ENCODE data around the gene TRPV3.
A peak's percentile ranks its signal among the peaks of the same experiment; 100 is the strongest.

TRPV3 gene

DNA sequence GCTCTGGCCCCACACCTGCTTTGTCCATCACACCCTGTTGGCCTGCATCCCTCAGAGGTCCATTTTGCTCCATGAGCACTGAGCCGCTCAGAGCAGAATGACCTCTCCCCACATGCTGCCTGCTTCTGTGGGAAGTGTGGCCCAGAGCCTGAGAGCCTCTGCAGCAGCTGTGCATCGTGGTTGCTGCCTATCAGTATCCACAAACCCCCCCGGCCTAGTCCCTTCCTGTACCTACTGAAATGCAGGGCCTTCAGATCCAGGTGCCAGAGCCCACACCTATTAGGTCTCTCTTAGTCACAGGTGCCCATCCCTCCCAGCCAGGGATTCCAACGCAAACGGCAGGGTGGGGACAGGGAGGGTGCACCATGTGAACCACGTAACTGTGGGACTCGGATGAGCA, 16.6 kb upstream of the TRPV3 start:
- Histone ChIP-seq H3K79me2 (ENCODE audit: control insufficient read depth, low read length) (no peaks in the 10 kb centered on the region), H3K36me3 (ENCODE audit: control insufficient read depth, low read length) (no peaks in the 10 kb centered on the region), H3F3A (ENCODE audit: control insufficient read depth, insufficient read depth) (no peaks in the 10 kb centered on the region), H3K9me3 (ENCODE audit: control insufficient read depth, insufficient read depth, low read length) (no peaks in the 10 kb centered on the region), H3K9me2 (replicated peaks; ENCODE audit: control insufficient read depth, low read length) (no peaks in the 10 kb centered on the region), H4K20me1 (ENCODE audit: control insufficient read depth, insufficient read depth, low read depth, low read length) (no peaks in the 10 kb centered on the region), H3K27me3 (ENCODE audit: control insufficient read depth, low read length) (no peaks in the 10 kb centered on the region), H3K4me1 (ENCODE audit: control insufficient read depth, low read length) (peaks cover 42% of the 10 kb centered on the region), H3K4me3 (ENCODE audit: low read length) (no peak overlapping the region), H3K4me2 (ENCODE audit: low read length) (no peak overlapping the region), H3K27ac (ENCODE audit: low read depth, low read length) (no peak overlapping the region)
- TF ChIP-seq, protein P1, sequence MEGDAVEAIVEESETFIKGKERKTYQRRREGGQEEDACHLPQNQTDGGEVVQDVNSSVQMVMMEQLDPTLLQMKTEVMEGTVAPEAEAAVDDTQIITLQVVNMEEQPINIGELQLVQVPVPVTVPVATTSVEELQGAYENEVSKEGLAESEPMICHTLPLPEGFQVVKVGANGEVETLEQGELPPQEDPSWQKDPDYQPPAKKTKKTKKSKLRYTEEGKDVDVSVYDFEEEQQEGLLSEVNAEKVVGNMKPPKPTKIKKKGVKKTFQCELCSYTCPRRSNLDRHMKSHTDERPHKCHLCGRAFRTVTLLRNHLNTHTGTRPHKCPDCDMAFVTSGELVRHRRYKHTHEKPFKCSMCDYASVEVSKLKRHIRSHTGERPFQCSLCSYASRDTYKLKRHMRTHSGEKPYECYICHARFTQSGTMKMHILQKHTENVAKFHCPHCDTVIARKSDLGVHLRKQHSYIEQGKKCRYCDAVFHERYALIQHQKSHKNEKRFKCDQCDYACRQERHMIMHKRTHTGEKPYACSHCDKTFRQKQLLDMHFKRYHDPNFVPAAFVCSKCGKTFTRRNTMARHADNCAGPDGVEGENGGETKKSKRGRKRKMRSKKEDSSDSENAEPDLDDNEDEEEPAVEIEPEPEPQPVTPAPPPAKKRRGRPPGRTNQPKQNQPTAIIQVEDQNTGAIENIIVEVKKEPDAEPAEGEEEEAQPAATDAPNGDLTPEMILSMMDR (IDR thresholded peaks at IDR 0.05; ENCODE audit: low read depth, low read length, poor library complexity, severe bottlenecking): no peak
- TF ChIP-seq EZH2phosphoT487 (IDR thresholded peaks at IDR 0.05; ENCODE audit: borderline replicate concordance, low read length): no peak

DNA sequence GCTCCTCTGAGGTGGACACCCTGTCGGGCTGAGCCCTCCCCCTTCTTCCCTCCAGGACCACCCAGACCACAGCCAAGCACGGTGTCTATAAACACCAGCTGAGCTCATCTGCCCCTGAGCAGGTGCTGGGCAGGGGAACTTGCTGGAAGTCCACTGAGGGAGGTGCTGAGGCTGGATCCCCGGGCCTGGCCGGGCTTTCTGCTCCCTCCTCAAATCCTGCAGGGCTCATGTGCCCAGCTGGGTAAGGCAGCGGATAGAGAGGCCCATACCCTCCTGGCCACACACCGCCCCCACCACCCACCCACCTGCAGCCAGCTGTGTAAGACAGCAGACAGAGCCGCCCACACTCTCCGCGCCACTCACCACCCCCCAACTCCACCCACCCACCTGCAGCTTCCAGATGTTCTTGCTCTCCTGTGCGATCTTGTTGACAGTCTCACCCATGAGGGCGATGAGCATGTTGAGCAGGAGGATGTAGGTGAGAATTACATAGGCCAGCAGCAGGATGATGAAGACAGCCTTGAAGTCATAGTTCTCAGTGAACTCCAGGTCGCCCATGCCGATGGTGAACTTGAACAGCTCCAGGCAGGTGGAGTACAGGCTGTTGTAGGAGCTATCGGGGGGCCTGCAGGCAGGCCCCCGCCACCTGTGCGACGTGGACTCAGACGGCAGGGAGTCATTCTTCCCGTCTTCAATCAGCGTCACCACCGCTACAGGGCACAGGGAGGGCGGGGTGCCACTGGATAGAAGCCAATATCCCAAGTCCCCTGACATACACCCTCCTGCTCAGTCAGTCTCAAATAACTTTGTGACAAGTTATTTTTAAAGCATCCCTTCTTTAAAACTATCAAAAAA, 15.9 kb upstream of the TRPV3 start:
- H3F3A ChIP-seq (ENCODE audit: control insufficient read depth, insufficient read depth): no peaks in the 10 kb centered on the region
- H3K4me2 ChIP-seq (ENCODE audit: low read length): peak overlapping the region; percentile 52
- H3K27me3 ChIP-seq (ENCODE audit: control insufficient read depth, low read length): no peaks in the 10 kb centered on the region
- no peaks in the 10 kb centered on the region for H3K36me3 ChIP-seq (ENCODE audit: control insufficient read depth, low read length)
- no peak for TF ChIP-seq EZH2phosphoT487 (IDR thresholded peaks at IDR 0.05; ENCODE audit: borderline replicate concordance, low read length)
- TF ChIP-seq, protein P1 (IDR thresholded peaks at IDR 0.05; ENCODE audit: low read depth, low read length, poor library complexity, severe bottlenecking): no peak
- peak overlapping the region; percentile 14; the same call in 1 of the 2 replicates for H3K27ac ChIP-seq (ENCODE audit: low read depth, low read length)
- H3K4me3 ChIP-seq (ENCODE audit: low read length): 0 out of 2 replicates have a peak overlapping the region, but pooled peaks have one; percentile 23
- H4K20me1 ChIP-seq (ENCODE audit: control insufficient read depth, insufficient read depth, low read depth, low read length): no peaks in the 10 kb centered on the region
- H3K9me3 ChIP-seq (ENCODE audit: control insufficient read depth, insufficient read depth, low read length): no peaks in the 10 kb centered on the region
- no peaks in the 10 kb centered on the region for H3K9me2 ChIP-seq (replicated peaks; ENCODE audit: control insufficient read depth, low read length)
- H3K79me2 ChIP-seq (ENCODE audit: control insufficient read depth, low read length): no peaks in the 10 kb centered on the region
- peaks cover 42% of the 10 kb centered on the region for H3K4me1 ChIP-seq (ENCODE audit: control insufficient read depth, low read length)

DNA sequence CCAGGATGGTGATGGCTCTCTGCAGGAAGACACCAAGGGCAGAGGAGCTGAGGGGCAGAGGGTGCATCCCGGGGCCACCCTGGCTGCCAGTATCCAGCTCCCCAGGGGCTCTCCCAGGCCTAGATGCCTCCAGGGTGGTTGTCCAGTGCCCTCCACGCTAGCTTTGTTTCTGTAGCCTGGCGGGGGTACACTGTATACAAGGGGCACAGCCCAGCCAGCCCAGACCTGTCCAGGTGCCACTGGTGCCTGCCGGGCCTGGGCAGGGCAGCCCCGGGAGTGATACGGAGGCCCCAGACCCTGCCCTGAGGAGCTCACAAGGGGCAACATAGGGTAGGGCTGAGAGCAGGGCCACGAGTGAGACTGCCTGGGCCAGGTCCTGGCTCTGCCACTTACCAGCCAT, 14.6 kb upstream of the TRPV3 start:
- Histone ChIP-seq H3K9me3 (ENCODE audit: control insufficient read depth, insufficient read depth, low read length) (no peaks in the 10 kb centered on the region), H3K27ac (ENCODE audit: low read depth, low read length) (no peak overlapping the region), H3K4me2 (ENCODE audit: low read length) (no peak overlapping the region), H3K79me2 (ENCODE audit: control insufficient read depth, low read length) (no peaks in the 10 kb centered on the region), H3F3A (ENCODE audit: control insufficient read depth, insufficient read depth) (no peaks in the 10 kb centered on the region), H3K9me2 (replicated peaks; ENCODE audit: control insufficient read depth, low read length) (no peaks in the 10 kb centered on the region), H3K27me3 (ENCODE audit: control insufficient read depth, low read length) (no peaks in the 10 kb centered on the region), H3K36me3 (ENCODE audit: control insufficient read depth, low read length) (no peaks in the 10 kb centered on the region), H3K4me1 (ENCODE audit: control insufficient read depth, low read length) (peaks cover 42% of the 10 kb centered on the region), H3K4me3 (ENCODE audit: low read length) (no peak overlapping the region), H4K20me1 (ENCODE audit: control insufficient read depth, insufficient read depth, low read depth, low read length) (no peaks in the 10 kb centered on the region)
- no peak for TF ChIP-seq EZH2phosphoT487 (IDR thresholded peaks at IDR 0.05; ENCODE audit: borderline replicate concordance, low read length)
- TF ChIP-seq, protein P1 (IDR thresholded peaks at IDR 0.05; ENCODE audit: low read depth, low read length, poor library complexity, severe bottlenecking): no peak
